ENCODE results near the gene OR6J1.

DNA sequence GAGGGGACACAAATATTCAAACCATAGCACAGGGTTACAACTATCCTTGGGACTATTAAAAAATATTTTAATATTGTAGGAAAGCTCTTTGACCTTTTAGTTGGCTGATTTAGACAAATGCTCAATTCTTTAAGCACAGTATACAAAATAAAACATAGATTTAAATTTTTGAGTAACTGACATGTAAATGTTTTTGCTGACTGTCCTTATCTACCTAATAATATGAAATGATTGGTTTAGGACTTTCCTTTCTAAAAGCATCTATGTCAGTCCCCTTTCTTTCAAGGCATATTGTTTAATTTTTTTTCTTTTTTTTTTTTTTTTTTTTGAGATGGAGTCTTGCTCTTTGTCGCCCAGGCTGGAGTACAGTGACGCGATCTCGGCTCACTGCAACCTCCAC, 16.5 kb upstream of the OR6J1 start:
- TF ChIP-seq, protein P1, sequence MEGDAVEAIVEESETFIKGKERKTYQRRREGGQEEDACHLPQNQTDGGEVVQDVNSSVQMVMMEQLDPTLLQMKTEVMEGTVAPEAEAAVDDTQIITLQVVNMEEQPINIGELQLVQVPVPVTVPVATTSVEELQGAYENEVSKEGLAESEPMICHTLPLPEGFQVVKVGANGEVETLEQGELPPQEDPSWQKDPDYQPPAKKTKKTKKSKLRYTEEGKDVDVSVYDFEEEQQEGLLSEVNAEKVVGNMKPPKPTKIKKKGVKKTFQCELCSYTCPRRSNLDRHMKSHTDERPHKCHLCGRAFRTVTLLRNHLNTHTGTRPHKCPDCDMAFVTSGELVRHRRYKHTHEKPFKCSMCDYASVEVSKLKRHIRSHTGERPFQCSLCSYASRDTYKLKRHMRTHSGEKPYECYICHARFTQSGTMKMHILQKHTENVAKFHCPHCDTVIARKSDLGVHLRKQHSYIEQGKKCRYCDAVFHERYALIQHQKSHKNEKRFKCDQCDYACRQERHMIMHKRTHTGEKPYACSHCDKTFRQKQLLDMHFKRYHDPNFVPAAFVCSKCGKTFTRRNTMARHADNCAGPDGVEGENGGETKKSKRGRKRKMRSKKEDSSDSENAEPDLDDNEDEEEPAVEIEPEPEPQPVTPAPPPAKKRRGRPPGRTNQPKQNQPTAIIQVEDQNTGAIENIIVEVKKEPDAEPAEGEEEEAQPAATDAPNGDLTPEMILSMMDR (IDR thresholded peaks at IDR 0.05): no peak
- no peak for TF ChIP-seq POLR2AphosphoS5 (IDR thresholded peaks at IDR 0.05)
- TF ChIP-seq POLR2A (IDR thresholded peaks at IDR 0.05): no peak
